H1 (cell line): ENCODE data around the gene TMPRSS9. TPM values are rescaled to one million over a fixed set of nuclear protein-coding genes. Genes with fewer than 3 reads are reported as not detected.

Experiments
- BACH1 ChIP-seq: IDR thresholded peaks from 2 replicates; pipeline ENCODE4 v1.6.1; 2012; ENCODE audit warnings: low read length, improper control_type of control experiment
- CBX5 ChIP-seq: fragments of 300-800, 300-1000 bp; sonication (generic); IDR thresholded peaks from 2 replicates; pipeline ENCODE4 v1.7.1; 2016; ENCODE audit warnings: antibody characterized with exemption, low read length, low read depth
- EP300 ChIP-seq, 2 experiments: IDR thresholded peaks; 1 replicate in 1 of 2; 2 replicates in 1 of 2; pipeline ENCODE4 v1.6.1; 2011 to 2012; ENCODE audit warnings: low read depth in 2 of 2, low read length in 2 of 2, mild to moderate bottlenecking in 2 of 2, borderline replicate concordance in 1 of 2, inconsistent platforms in 1 of 2, moderate library complexity in 1 of 2
- JUN ChIP-seq: IDR thresholded peaks from 2 replicates; pipeline ENCODE4 v1.6.1; 2011; ENCODE audit warnings: low read depth, mild to moderate bottlenecking, improper control_type of control experiment, low read length
- polyA plus RNA-seq, 7 experiments: library from polyadenylated mRNA; depleted of rRNA in 3 of 7; stranded (reverse) in 5 of 7; unstranded in 2 of 7; fragments of >200 nt in 5 of 7; fragments of 200-250 nt in 2 of 7; gene quantifications; 1 replicate in 5 of 7; 2 replicates in 1 of 7; 4 replicates in 1 of 7; pipeline versions ENCODE4 v1.2.1 to v1.2.3, GENCODE V29; 2011 to 2013; ENCODE audit warnings: missing spikeins in 2 of 7, mixed read lengths in 2 of 7
- total RNA-seq: library from RNA; stranded (reverse); fragmentation: NEBNext Ultra II Directional; extraction: Animal tissue kit (Norgen Biotek cat#: 25700); gene quantifications from 2 replicates; pipeline ENCODE4 v1.2.1, GENCODE V29; 2021

Gene TMPRSS9
- total and polyA plus RNA-seq, 2 of the 8 experiments (the other 6 are each of a cell fraction or from before 2014, with no cell fraction given): 0.15 to 0.19 TPM

DNA sequence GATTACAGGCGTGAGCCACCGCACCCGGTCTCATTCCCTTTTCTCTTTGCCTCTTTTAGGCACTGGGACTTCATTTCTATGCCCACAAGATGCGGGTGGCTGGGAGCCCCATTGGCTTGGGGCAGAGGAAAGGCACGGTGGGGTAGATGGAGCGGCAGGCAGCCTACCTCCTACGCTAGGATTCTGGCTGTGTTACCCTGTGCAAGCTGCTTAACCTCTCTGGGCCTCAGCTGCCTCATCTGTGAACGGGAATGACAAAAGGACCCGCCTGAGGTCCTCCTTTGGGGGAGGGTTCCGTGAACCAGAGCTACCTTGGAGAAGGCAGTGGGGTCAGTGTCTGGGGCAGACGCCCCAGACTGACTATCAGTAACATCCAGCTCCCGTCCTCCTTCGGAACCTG, 42.8 kb upstream of the TMPRSS9 start (continued):
- TF ChIP-seq EP300 (IDR thresholded peaks at IDR 0.05; ENCODE audit: borderline replicate concordance in 1 of 2, low read depth in 2 of 2, low read length in 2 of 2): no peak
- no peak for TF ChIP-seq BACH1
- no peak for TF ChIP-seq JUN
- no peak for TF ChIP-seq CBX5
- TF ChIP-seq, all 59 proteins: peak for 0
